ENCODE measurements around the gene IQCE. TPM values are rescaled to one million over a fixed set of nuclear protein-coding genes. Genes with fewer than 3 reads are reported as not detected.

Gene IQCE
- total and polyA plus RNA-seq, 2 experiments from 2014 or later, result 18.0 to 41.4 TPM

- no peaks in the 10 kb centered on the region for H3K36me3 ChIP-seq
- no peaks in the 10 kb centered on the region for H3K27me3 ChIP-seq
- peak overlapping the region; percentile 98 for H3K27ac ChIP-seq
- no peak overlapping the region for H3K4me3 ChIP-seq
- H3K4me1 ChIP-seq (ENCODE audit: low read depth), result peaks cover 28% of the 10 kb centered on the region
- DNase-seq (ENCODE audit: low read depth in 1 of 2, low spot score in 1 of 2), result peak; percentile 75 to 88
- no peak for TF ChIP-seq CTCF (IDR thresholded peaks at IDR 0.05; ENCODE audit: low read depth, low read length)
- no peaks in the 10 kb centered on the region for H3K9me3 ChIP-seq (ENCODE audit: low read depth)
Observed at GRCh38 chr7:2621061-2621828, 62.5 kb downstream of the IQCE start.

GRCh38 chr7:2621948-2622640 lies 63.3 kb downstream of the IQCE start:
- Histone ChIP-seq H3K36me3 (no peaks in the 10 kb centered on the region), H3K27ac (peak overlapping the region; percentile 98), H3K9me3 (ENCODE audit: low read depth) (no peaks in the 10 kb centered on the region), H3K4me1 (ENCODE audit: low read depth) (peaks cover 23% of the 10 kb centered on the region), H3K4me3 (no peak overlapping the region), H3K27me3 (no peaks in the 10 kb centered on the region)
- DNase-seq (ENCODE audit: low read depth in 1 of 2, low spot score in 1 of 2), result peak; percentile 60 to 96
- TF ChIP-seq CTCF (IDR thresholded peaks at IDR 0.05; ENCODE audit: low read depth, low read length), result no peak

- no peak for DNase-seq (ENCODE audit: low read depth in 1 of 2, low spot score in 1 of 2)
- Histone ChIP-seq H3K27me3 (no peaks in the 10 kb centered on the region), H3K36me3 (no peaks in the 10 kb centered on the region), H3K4me3 (no peak overlapping the region), H3K9me3 (ENCODE audit: low read depth) (no peaks in the 10 kb centered on the region), H3K4me1 (ENCODE audit: low read depth) (peaks cover 21% of the 10 kb centered on the region), H3K27ac (peak overlapping the region; percentile 98)
- TF ChIP-seq CTCF (IDR thresholded peaks at IDR 0.05; ENCODE audit: low read depth, low read length), result no peak
Observed at GRCh38 chr7:2622869-2623697, 64.3 kb downstream of the IQCE start.

- Histone ChIP-seq H3K4me3 (no peak overlapping the region), H3K27ac (peak overlapping the region; percentile 98), H3K36me3 (no peaks in the 10 kb centered on the region), H3K9me3 (ENCODE audit: low read depth) (no peaks in the 10 kb centered on the region), H3K4me1 (ENCODE audit: low read depth) (peaks cover 21% of the 10 kb centered on the region), H3K27me3 (no peaks in the 10 kb centered on the region)
- no peak for DNase-seq (ENCODE audit: low read depth in 1 of 2, low spot score in 1 of 2)
- TF ChIP-seq CTCF (IDR thresholded peaks at IDR 0.05; ENCODE audit: low read depth, low read length), result no peak
Observed at GRCh38 chr7:2623698-2624014, 64.9 kb downstream of the IQCE start.

GRCh38 chr7:2624293-2624886 lies 65.6 kb downstream of the IQCE start:
- Histone ChIP-seq H3K4me3 (no peak overlapping the region), H3K36me3 (no peaks in the 10 kb centered on the region), H3K9me3 (ENCODE audit: low read depth) (no peaks in the 10 kb centered on the region), H3K4me1 (ENCODE audit: low read depth) (peaks cover 21% of the 10 kb centered on the region), H3K27ac (no peak overlapping the region), H3K27me3 (no peaks in the 10 kb centered on the region)
- no peak for TF ChIP-seq CTCF (IDR thresholded peaks at IDR 0.05; ENCODE audit: low read depth, low read length)
- DNase-seq (ENCODE audit: low read depth in 1 of 2, low spot score in 1 of 2), result no peak

Measured in cardiac muscle cell (in vitro differentiated cells and primary cell).